Stomach smooth muscle (tissue), 2 donors: Measurements from ENCODE around the gene ZNF891.

Experiments used
- H3K27ac ChIP-seq: one replicate; pipeline ENCODE4 v1.7.0; 2013; ENCODE audit warnings: mild to moderate bottlenecking, low read length, inconsistent platforms
- H3K27me3 ChIP-seq, 2 donors: one replicate each; pipeline ENCODE4 v1.7.0; 2013; ENCODE audit warnings: low read length in 2 of 2; ENCODE audit not compliant: insufficient read depth in 2 of 2, control insufficient read depth in 1 of 2
- H3K36me3 ChIP-seq, 2 donors: one replicate each; pipeline ENCODE4 v1.7.0; 2013; ENCODE audit warnings: low read length in 2 of 2; ENCODE audit not compliant: control insufficient read depth in 2 of 2, insufficient read depth in 2 of 2
- H3K4me1 ChIP-seq: one replicate; pipeline ENCODE4 v1.7.0; 2013; ENCODE audit warnings: low read length; ENCODE audit not compliant: control insufficient read depth, insufficient read depth
- H3K4me3 ChIP-seq, 2 donors: one replicate each; pipeline ENCODE4 v1.7.0; 2013; ENCODE audit warnings: low read length in 2 of 2
- H3K9ac ChIP-seq, 2 donors: one replicate each; pipeline ENCODE4 v1.7.0; 2013; ENCODE audit warnings: low read length in 2 of 2, mild to moderate bottlenecking in 1 of 2
- H3K9me3 ChIP-seq, 2 donors: one replicate each; pipeline ENCODE4 v1.7.0; 2013; ENCODE audit warnings: low read length in 2 of 2; ENCODE audit not compliant: control insufficient read depth in 2 of 2
- donor health status: healthy.
- donor health status: Pancreatic carcinoma.

The ZNF891 gene

GRCh38 chr12:133063556-133063955, 66.5 kb downstream of the ZNF891 start:
- Histone ChIP-seq H3K9ac (no peak overlapping the region), H3K4me1 (no peaks in the 10 kb centered on the region), H3K27ac (no peak overlapping the region), H3K4me3 (peak overlapping the region in 1 of 2 donors; percentile 15), H3K36me3 (peaks cover 0 to 9% of the 10 kb centered on the region in 2 donors), H3K27me3 (no peaks in the 10 kb centered on the region), H3K9me3 (peaks cover 69 to 78% of the 10 kb centered on the region in 2 donors)

GRCh38 chr12:133061954-133062353, 68.1 kb downstream of the ZNF891 start:
- Histone ChIP-seq H3K36me3 (peaks cover 9 to 20% of the 10 kb centered on the region in 2 donors), H3K9ac (no peak overlapping the region), H3K4me3 (peak overlapping the region in 1 of 2 donors; percentile 26), H3K9me3 (peaks cover 78 to 85% of the 10 kb centered on the region in 2 donors), H3K4me1 (no peaks in the 10 kb centered on the region), H3K27me3 (no peaks in the 10 kb centered on the region), H3K27ac (no peak overlapping the region)

- peaks cover 19 to 35% of the 10 kb centered on the region in 2 donors for H3K36me3 ChIP-seq
- peaks cover 69 to 80% of the 10 kb centered on the region in 2 donors for H3K9me3 ChIP-seq
- H3K27me3 ChIP-seq, result no peaks in the 10 kb centered on the region
- no peaks in the 10 kb centered on the region for H3K4me1 ChIP-seq
- H3K4me3 ChIP-seq, result peak overlapping the region in 1 of 2 donors; percentile 40
- H3K27ac ChIP-seq, result no peak overlapping the region
- H3K9ac ChIP-seq, result no peak overlapping the region
Measured at GRCh38 chr12:133058203-133059113, 71.6 kb downstream of the ZNF891 start.

GRCh38 chr12:133057446-133057845, 72.6 kb downstream of the ZNF891 start:
- peaks cover 28 to 45% of the 10 kb centered on the region in 2 donors for H3K36me3 ChIP-seq
- H3K9ac ChIP-seq, result no peak overlapping the region
- H3K27ac ChIP-seq, result no peak overlapping the region
- no peaks in the 10 kb centered on the region for H3K4me1 ChIP-seq
- H3K4me3 ChIP-seq, result peak overlapping the region; percentile 16 to 40
- no peaks in the 10 kb centered on the region for H3K27me3 ChIP-seq
- peaks cover 68 to 83% of the 10 kb centered on the region in 2 donors for H3K9me3 ChIP-seq
